SW480 (cell line): Measurements from ENCODE around the gene KPNA6.
"Not testable (repeated sequence)": the region's sequence is repeated elsewhere in the genome, so short reads cannot be mapped to it uniquely, and the experiment has no call there.

ENCODE experiments used
- DNase-seq: peaks from one replicate; pipeline ENCODE4 v3.0.0-alpha.2; 2016; ENCODE audit warnings: low spot score

Gene KPNA6

DNA sequence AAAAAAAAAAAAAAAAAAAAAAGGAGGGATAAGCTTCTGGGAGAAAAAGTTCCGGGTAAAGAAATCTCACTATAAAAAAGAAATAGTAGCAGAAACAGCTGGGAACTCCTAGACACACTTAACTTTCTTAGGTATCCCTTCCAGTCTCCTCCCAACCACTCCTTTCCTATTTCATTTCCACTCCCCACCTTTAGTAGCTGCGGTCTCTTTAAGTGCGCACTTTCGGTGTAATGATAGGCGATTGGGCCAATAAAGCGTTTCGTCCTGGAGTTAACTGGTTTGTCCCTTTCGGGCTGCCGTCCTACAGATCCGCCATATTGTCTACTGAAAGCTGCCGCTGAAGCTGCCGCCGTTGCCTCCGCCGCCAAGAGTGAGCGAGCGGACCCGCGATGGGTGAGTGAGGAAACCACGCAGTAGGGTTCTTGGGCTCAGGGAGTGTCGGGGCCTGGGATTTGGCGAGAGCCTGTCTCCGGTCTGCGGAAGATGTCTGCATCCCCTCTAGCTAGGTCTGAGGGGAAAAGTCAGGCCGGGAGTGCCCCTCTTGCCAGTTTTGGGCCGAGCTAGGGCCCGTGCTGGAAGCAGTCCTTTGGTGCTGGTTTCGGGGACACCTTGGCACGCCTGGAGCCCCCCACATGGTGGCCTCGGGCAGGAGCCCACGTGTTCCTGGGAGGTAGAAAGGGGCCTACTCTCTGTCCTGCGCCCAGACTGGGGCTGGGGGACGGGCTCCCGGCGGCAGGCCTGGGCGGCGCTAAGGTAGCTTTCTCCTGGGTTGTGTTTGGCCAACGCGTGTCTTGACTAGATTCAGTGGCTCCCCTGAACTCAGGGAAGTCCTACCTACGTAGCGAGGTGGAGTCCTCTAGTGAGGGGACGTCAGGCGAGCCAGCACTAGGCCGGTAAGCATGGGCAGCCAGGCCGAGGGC lies at the start of gene KPNA6:
Gene KPNA6, plus strand, starts transcription at position 315 of the 920 bp plus-strand sequence. Its CDS starts 75 bp downstream, at position 390.
- peak; percentile 95 for DNase-seq

DNA sequence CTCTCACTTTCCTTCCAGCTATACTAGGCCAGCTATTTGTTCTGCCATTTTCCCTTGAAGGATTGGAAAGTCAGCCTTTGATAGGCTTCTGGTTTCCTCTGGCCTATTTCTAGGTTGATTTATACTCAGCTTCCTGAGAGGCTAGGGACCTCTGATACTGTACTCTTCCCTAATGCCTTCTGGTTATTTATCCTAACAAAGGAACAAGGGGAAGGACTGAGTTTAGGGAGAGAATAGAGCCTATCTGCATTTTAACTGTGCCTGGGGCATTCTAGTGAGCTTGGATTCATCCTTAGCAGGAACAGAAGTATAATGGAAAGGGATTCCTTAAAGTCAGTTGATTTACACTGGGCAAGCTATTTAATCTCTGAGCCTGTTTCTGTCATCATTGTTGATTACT lies 46.9 kb upstream of the KPNA6 start:
- DNase-seq = no peak

DNA sequence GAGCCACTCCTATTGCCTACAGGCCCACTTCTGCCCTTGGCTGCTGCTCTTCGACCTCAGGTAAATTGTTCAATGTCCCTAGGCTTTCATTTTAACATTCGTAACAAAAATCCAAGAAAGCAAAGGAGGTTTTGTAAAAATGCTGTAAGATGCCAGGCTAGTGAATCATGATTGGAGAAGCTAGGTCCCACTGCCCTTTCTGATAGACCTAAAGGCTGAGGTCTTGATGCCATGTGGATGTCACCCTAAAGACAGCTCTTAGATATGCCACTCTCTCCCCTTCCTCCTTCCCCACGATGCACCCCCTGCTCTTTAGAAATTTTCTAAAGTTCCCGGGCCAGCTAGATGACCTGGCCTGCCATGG lies 45.0 kb upstream of the KPNA6 start:
- no peak for DNase-seq

DNA sequence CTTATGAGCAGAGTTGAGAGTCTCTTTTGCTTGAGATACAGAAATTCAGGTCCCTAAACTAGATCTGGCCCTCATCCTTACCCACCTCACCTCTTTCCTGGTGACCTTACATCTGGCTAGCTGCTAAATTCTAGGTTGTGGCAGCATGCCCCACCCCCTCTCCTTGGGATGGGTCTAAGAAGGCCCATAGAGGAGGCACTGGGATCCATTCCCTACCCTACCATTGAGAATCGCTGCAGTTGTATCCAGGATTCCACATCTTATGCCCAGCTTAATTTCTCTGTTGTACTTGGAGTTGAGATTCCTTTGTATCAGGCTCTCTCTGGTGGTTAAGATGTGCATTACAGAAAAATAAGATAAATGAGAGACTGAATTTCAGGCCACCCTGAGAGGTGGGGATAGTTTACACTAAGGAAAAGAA lies 44.6 kb upstream of the KPNA6 start:
- DNase-seq = peak; percentile 61

- DNase-seq = not testable (repeated sequence)
Measured at GRCh38 chr1:32065613-32066488, 42.0 kb upstream of the KPNA6 start.

DNA sequence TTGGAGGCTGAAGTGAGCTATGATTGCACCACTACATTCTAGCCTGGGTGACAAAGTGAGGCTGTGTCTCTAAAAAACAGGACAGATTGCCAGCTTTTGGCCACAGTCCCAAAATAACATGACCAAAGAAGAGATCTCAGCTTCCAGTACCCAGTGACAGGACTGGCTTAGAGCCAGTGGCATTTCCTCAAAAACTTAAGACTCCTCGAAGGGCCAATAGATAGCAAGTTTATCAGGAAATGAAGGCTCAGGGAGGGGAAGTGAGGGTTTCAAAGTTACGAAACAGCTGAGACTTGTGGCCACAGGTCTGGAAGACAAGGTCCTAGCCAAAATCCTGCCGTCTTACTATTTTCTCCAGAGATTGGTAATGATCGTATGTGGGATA lies 41.4 kb upstream of the KPNA6 start:
- no peak for DNase-seq

- peak; percentile 32 for DNase-seq
Measured at GRCh38 chr1:32068957-32069588, 38.8 kb upstream of the KPNA6 start.

DNA sequence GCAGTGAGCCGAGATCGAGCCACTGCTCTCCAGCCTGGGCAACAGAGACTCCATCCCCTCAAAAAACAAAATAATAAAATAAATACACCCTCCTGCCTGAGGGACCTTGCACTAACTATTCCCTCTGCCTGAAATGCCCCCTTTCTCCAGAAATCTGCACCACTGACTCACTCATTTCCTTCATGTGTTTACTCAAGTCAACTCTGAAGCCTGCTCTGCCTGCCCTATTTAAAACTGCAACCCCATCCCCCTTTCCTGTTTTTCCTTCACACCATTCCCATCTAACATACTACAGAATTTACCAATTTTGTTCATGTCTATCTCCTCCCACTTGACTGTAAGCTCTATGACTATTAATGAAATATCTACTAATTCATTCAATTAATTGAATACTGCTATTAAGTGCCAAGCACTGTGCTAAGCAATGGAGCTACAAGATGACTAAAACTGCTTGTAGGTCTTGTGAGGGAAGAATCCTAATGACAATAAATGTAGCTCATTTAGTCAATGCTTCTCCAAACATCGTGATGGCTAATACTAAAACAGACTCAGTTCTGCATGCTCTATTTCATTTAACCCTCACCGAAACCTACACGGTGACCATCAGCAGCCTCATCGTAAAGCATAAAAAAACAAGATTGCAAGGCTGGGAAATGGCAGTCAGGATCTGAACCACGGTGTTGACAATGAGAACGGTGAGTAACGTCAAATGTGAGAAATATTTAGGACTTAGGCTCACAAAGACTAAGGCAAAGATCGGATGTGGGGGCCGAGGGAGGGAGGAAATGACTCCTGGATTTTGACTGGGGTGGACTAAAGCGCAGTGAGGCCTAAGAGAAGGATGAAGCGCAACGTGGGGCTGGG lies 35.9 kb upstream of the KPNA6 start:
- no peak for DNase-seq

GRCh38 chr1:32072622-32073298 lies 35.1 kb upstream of the KPNA6 start, which contains the start of gene TMEM39B:
Gene TMEM39B (plus strand): TSS chr1:32072939. CDS start chr1:32073048, 109 bp downstream.
- DNase-seq = peak; percentile 93

GRCh38 chr1:32073299-32074229 lies 34.3 kb upstream of the KPNA6 start:
- no peak for DNase-seq

DNA sequence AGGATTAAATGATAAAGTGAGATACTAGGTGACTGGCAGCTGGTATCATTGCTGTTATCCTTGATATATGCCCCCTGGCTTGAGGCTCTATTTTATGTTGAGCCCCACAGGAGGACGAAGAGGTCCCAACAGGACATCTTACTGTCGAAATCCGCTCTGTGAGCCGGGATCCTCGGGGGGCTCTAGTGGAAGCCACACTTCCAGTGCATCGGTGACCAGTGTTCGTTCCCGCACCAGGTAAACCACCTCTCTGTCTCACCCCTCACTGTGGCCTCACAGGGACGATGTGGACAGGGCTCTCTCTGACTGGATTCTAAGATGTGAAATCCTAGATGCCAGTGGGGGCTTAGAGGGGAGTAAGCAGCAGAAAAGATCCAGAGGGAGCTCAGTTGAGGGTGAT lies 33.0 kb upstream of the KPNA6 start:
- no peak for DNase-seq

- no peak for DNase-seq
Measured at GRCh38 chr1:32077451-32077850, 30.4 kb upstream of the KPNA6 start.

- no peak for DNase-seq
Measured at GRCh38 chr1:32082022-32082421, 25.8 kb upstream of the KPNA6 start.

DNA sequence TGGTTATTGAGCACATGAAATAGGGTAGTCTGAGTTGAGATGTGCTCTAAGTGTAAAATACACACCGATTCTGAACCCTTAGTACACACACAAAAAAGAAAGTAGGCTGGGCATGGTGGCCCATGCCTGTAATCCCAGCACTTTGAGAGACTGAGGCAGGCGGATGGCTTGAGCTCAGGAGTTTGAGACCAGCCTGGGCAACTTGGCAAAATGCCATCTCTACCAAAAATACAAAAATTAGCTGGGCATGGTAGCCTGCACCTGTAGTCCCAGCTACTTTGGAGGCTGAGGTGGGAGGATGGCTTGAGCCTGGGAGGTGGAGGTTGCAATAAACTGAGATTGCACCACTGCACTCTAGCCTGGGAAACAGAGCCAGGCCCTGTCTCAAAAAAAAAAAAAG lies 21.5 kb upstream of the KPNA6 start:
- DNase-seq = not testable (repeated sequence)

- no peak for DNase-seq
Measured at GRCh38 chr1:32091176-32091575, 16.7 kb upstream of the KPNA6 start.

- DNase-seq = no peak
Measured at GRCh38 chr1:32091591-32091990, 16.3 kb upstream of the KPNA6 start.

GRCh38 chr1:32094746-32095521 lies 12.9 kb upstream of the KPNA6 start:
- DNase-seq = no peak

DNA sequence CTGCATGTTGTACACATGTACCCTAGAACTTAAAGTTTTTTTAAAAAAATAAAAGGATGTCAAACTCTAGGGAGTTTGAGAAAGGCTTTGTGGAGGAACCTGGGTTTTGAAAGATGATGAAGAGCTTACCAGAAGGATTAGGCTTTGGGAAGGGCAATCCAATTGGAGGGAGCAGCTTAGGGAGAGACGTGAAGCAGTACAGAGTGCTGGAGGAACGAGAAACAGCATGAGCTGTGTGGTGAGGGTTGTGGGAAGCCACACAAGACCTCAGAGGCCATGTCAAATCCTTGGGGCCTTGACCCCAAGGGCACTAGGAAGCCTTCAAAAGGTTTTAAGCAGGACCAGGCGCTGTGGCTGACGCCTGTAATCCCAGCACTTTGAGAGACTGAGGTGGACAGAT lies 8.4 kb upstream of the KPNA6 start:
- no peak for DNase-seq

DNA sequence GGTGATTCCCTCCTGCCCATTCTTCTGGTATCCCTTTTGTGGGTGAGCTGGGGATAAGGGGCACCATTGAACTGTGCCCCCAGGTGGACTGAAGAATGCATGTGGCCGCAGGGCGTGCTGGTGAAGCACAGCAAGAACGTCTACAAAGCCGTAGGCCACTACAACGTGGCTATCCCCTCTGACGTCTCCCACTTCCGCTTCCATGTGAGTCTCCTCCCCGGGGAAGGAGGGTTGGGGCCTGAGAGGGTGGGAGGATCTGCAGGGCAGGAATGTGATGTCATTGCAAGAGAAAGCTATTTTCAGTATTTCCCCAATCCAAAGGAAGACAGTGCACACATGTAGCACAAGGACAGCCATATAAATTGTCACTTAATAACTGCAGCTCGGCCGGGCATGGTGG lies 7.5 kb upstream of the KPNA6 start:
- DNase-seq = no peak
